DLD1 (cell line): ENCODE data around the gene ALKBH1.

Experiments
- in situ Hi-C: cut with HindIII; loops from 2 replicates; pipeline ENCODE4 v1.10.0; 2017; ENCODE audit warnings: low sequenced_read_pairs

The ALKBH1 gene

GRCh38 chr14:77625360-77625759 is 82.5 kb downstream of the ALKBH1 start:
- in situ Hi-C loops, result no loop called here

DNA sequence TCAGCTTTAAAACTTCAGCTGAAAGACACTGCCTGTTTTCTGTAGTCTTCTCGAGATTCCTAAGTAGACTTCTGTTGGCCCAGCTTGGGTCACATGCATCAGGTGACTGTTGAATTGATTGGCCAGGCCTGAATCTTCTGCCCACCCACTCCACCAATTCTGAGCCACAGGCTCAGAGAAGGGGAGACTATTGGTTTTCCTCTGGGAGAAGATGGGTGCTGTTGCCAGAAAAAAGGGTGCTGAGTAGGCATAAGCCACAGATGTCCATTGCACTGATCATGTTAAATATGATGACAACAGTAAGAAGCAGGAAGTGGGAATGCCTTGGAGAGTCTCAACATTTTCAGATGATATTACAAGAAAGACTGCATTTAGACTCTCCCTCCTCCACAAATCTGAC is 84.6 kb downstream of the ALKBH1 start:
- in situ Hi-C loops, result no loop called here
